Ishikawa (cell line): ENCODE results near the gene TRPC6.

Experiments used
- CREB1 ChIP-seq: IDR thresholded peaks from 2 replicates; pipeline ENCODE4 v1.6.1; 2012; ENCODE audit warnings: low read depth
- EGR1 ChIP-seq: IDR thresholded peaks from 2 replicates; pipeline ENCODE4 v1.6.1; 2012
- EP300 ChIP-seq: IDR thresholded peaks from 2 replicates; pipeline ENCODE4 v1.6.1; 2012; ENCODE audit warnings: borderline replicate concordance
- FOXM1 ChIP-seq: IDR thresholded peaks from 2 replicates; pipeline ENCODE4 v1.6.1; 2012; ENCODE audit warnings: low read depth, borderline replicate concordance
- NFIC ChIP-seq: IDR thresholded peaks from 2 replicates; pipeline ENCODE4 v1.6.1; 2012
- RAD21 ChIP-seq: IDR thresholded peaks from 2 replicates; pipeline ENCODE4 v1.6.1; 2012; ENCODE audit warnings: low read depth
- TAF1 ChIP-seq: IDR thresholded peaks from 2 replicates; pipeline ENCODE4 v1.6.1; 2012; ENCODE audit warnings: low read depth, mild to moderate bottlenecking
- TCF12 ChIP-seq: IDR thresholded peaks from 2 replicates; pipeline ENCODE4 v1.6.1; 2012; ENCODE audit warnings: low read depth
- TEAD4 ChIP-seq: IDR thresholded peaks from 2 replicates; pipeline ENCODE4 v1.6.1; 2012
- YY1 ChIP-seq: IDR thresholded peaks from 2 replicates; pipeline ENCODE4 v1.6.1; 2012; ENCODE audit warnings: low read depth
- TF ChIP-seq, protein P1 (sequence below): IDR thresholded peaks from 2 replicates; pipeline ENCODE4 v1.6.1; 2012
- TF ChIP-seq, protein P2 (sequence below): IDR thresholded peaks from 2 replicates; pipeline ENCODE4 v1.6.1; 2012; ENCODE audit warnings: low read depth, mild to moderate bottlenecking

DNA sequence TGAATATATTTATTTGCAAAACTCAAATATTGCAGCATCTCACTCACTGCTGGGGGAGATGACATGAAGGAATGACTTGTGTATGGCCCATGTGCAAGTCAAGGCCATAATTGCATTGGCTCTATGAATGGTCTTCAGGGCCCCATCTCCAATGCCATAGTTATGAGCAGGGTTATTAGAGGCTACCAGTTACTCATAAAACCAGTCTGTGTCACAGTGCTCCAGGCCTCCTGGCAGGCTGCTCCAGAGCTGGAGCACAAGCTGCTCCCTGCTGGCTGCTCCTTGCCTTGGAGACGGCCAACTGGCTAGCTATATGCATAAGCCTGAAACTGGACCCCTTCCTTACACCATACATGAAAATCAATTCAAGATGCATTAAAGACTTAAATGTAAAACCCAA lies 145.7 kb downstream of the TRPC6 start:
- TF ChIP-seq NFIC (no peak), CREB1 (no peak), EGR1 (no peak), TAF1 (no peak), EP300 (no peak), RAD21 (no peak), FOXM1 (no peak), YY1 (no peak), TEAD4 (no peak), TCF12 (no peak)
- TF ChIP-seq, protein P1, sequence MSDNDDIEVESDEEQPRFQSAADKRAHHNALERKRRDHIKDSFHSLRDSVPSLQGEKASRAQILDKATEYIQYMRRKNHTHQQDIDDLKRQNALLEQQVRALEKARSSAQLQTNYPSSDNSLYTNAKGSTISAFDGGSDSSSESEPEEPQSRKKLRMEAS, result no peak
- TF ChIP-seq, protein P2, sequence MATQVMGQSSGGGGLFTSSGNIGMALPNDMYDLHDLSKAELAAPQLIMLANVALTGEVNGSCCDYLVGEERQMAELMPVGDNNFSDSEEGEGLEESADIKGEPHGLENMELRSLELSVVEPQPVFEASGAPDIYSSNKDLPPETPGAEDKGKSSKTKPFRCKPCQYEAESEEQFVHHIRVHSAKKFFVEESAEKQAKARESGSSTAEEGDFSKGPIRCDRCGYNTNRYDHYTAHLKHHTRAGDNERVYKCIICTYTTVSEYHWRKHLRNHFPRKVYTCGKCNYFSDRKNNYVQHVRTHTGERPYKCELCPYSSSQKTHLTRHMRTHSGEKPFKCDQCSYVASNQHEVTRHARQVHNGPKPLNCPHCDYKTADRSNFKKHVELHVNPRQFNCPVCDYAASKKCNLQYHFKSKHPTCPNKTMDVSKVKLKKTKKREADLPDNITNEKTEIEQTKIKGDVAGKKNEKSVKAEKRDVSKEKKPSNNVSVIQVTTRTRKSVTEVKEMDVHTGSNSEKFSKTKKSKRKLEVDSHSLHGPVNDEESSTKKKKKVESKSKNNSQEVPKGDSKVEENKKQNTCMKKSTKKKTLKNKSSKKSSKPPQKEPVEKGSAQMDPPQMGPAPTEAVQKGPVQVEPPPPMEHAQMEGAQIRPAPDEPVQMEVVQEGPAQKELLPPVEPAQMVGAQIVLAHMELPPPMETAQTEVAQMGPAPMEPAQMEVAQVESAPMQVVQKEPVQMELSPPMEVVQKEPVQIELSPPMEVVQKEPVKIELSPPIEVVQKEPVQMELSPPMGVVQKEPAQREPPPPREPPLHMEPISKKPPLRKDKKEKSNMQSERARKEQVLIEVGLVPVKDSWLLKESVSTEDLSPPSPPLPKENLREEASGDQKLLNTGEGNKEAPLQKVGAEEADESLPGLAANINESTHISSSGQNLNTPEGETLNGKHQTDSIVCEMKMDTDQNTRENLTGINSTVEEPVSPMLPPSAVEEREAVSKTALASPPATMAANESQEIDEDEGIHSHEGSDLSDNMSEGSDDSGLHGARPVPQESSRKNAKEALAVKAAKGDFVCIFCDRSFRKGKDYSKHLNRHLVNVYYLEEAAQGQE, result no peak
